ENCODE results near the gene NCKAP1.
"Not testable (repeated sequence)": the region's sequence is repeated elsewhere in the genome, so short reads cannot be mapped to it uniquely, and the experiment has no call there.

NCKAP1 gene

DNA sequence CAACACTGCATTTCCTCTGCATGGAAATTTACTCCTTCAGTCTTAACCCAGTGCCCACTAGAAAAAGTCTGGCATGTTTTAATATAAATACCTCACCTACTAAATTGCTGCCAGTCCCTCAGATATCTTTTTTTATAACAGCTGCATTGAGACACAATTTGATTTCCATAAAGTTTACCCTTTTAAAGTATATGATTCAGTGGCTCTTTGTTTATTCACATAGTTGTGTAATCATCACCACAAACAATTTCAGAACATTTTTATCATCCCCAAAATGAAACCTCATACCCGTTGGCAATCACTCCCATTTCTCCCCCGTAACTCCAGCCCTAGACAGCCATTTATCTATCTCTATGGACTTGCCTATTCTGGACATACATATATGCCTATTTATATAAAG, 154.8 kb downstream of the NCKAP1 start:
- no peak for DNase-seq (ENCODE audit: low read depth, low spot score)

DNA sequence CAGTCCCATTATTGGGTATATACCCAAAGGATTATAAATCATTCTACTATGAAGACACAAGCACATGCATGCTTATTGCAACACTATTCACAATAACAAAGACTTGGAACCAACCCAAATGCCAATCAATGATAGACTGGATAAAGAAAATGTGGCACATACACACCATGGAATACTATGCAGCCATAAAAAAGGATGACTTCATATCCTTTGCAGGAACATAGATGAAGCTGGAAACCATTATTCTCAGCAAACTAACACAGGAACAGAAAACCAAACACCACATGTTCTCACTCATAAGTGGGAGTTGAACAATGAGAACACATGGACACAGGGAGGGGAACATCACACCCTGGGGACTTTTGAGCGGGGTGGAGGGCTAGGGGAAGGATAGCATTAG, 158.2 kb downstream of the NCKAP1 start:
- not testable (repeated sequence) for DNase-seq (ENCODE audit: low read depth, low spot score)

DNA sequence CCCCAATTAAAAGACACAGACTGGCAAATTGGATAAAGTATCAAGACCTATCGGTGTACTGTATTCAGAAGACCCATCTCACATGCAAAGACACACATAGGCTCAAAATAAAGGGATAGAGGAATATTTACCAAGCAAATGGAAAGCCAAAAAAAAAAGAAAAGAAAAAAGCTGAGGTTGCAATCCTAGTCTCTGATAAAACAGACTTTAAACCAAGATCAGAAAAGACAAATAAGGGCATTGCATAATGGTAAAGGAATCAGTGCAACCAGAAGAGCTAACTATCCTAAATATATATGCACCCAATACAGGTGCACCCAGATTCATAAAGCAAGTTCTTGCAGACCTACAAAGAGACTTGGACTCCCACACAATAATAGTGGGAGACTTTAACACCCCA, 161.6 kb downstream of the NCKAP1 start:
- DNase-seq (ENCODE audit: low read depth, low spot score) = not testable (repeated sequence)

DNA sequence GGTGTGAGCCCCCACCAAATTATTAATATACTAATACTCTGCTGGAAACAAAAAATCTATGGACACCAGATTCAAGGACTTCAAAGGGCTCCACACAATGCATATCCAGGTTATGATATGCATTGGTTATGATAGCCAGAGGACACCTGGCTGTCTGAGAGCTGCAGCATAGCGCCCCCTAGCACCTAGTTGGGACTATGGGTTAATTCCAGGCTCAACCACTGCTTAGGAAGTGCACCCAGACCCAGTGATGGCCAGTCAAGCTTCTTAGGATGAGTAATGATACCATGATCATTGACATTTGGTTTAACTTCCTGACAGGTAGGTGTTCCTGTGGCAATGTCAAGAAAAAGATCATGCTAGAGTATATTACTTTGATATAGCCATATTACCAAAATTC, 168.0 kb downstream of the NCKAP1 start:
- DNase-seq (ENCODE audit: low read depth, low spot score) = peak; percentile 71

DNA sequence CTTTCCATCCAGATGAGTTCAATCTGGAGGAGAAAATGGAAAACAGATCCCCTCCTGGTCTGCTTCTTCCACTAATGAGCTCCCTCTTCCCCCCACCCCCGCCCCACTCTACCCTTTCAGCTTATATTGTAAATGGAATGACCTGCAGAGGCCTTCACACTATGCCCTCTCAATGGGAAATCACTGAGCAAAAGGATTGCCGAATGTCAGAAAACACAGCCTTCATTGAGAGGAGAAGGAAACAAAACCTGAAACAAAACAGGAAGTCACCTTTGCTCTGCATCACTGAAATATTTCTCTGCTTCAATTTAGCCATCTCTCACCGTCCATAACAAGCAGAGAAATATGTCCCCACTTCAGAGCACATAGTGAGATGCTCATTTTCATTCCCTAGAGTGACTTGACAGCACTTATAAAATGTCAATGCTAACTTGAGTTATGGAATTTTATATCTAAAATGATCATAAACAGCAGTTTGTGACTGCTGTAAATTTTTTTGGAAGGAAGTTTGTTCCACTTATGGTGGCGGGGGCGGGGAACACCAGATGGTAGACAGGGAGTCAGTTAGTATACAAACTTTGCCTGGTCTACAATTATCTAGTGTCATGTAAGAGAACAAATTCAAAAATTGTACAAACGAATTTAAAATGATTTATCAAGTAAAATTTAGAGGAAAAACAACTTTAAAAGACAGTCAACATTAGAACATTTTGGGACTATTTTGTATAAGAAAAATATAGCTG, 170.0 kb downstream of the NCKAP1 start:
- DNase-seq (ENCODE audit: low read depth, low spot score) = peak; percentile 4

DNA sequence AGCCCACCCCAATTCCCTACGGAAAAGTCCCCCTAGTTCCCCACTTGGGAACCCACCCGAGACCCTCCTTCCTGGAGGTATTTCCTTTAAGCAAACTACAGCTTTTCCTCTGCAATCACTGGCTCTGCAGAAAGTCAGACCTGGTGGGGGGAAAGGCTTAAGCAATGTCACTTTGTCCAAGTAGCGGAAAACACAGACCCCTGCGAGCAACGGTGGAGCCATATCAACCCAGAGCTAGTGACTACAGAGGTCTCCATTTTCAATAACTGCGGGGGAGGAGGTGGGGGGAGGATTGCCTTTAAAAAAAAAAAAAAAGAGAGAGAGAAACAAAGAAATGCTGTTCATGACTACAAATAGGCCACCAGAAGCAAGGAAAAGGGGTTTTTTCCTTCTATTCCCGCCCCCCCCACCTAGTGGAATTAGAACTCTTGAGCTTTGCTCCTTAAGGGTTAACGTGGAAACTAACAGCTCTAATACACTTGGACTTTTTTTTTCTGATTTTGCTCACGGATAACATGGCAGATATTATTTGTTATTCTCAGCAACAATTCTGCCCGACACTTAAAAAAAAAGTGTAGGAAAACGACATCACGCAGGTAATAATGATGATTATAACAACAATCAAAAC, 170.7 kb downstream of the NCKAP1 start:
- peak; percentile 13 for DNase-seq (ENCODE audit: low read depth, low spot score)

DNA sequence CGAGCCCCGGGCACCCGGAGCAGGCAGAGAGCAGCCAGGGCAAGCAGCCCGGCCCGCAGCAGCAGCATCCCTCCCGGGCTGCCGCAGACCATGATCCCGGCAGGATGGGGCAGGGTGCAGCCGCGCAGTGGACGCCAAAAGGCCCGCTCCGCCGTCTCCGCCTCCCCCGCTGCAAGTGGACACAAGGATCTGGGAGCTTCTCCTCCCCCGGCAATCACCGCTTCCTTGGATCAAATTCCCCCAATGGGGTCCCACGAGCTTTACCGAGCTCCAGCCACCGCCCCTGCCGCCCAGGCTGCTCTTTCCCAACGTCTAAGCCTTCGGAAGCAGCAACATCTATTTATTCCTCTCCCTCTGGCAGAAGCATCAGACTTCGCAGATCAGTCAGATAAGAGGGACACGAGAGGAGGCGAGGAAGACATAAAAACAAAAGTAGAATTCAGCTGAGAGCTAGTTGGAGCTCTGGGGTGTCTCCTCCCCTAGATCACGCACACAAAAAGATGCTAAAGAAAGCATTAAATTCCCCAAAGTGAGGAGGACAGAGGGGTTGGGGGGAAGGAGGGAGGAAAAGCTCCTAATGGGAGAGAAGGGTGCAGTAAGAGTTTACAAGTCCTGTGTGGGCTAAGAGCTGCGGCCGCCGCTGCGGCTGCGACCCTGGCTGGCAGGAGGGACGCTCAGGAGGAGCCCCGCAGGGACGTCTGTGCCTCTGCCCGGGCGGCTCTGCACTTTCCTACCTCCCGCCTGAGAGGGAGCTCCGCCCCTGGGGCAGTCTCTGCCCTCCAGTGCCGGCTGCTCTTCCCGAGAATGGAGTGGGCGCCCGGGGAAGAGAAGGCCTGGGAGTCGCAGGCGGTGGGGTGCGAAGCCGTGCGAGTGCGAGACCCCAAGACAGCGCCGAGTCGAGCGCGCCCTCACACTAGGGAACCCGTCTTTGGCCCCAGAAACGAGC, 171.5 kb downstream of the NCKAP1 start, which contains the start of gene FRZB:
Gene FRZB (minus strand): TSS at position 177 of the 946 bp plus-strand sequence. CDS start 85 bp downstream, at position 92.
- DNase-seq (ENCODE audit: low read depth, low spot score) = peak; percentile 67

DNA sequence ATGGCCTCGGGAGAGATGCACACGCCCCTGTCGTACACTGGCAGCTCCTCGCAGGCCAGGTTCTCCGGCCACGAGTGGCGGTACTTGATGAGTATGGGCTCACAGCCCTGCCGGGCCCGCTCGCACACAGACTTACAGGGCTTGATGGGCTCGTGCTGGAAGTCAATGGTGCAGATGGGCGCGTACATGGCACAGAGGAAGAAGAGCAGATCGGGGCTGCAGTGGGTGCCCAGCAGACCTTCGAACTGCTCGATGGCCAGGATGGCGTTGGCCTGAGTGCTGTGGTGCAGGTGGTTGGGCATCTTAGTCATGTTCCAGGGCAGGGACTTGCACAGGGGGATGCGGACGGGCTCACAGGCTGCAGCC, 172.2 kb downstream of the NCKAP1 start:
- no peak for DNase-seq (ENCODE audit: low read depth, low spot score)

DNA sequence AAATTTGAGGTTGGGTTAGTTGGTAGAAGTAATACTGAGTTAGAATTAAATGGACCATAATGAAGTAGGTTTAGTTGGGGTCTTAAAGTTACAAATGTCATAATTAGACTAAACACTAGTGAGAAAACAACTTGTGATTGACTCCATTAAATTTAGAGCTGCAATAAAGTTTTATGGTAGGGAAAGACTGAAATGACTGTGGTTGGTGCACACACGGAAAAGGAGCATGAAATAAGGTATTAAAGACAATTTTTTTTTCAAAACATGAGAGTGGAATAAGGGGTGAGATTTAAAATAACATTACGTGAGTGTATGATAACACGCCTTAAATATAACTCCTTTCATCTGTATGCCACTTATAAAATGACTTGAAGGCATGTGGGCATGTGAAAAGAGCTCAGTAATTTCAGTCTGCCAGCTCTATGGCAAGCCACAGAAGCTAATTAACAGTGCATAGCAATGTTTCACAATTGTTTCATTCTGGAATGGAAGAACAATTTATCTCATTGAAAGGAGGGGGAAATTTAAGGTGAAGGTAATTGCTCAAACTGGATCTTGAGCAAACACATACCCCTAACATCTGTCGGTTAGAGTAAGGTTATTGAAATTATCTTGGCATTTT, 173.2 kb downstream of the NCKAP1 start:
- DNase-seq (ENCODE audit: low read depth, low spot score) = no peak

DNA sequence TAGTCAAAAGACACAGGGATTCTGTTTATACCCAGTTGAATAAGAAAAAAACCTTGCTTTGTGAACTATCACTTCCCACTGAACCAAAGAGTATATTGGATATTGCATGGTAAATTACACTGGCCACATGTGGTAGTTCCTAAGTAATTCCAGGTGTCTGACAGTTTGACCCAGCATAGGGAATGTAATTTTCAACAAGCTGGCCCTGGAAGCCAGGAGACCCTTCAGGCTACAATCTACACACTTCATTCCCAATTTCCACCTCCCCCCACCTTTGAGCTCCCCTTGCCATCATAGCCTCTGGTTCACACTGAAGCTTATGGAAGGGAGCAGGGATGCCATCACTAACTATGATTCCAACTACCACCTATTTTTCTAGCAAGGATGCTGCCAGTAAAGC, 174.6 kb downstream of the NCKAP1 start:
- DNase-seq (ENCODE audit: low read depth, low spot score) = no peak

DNA sequence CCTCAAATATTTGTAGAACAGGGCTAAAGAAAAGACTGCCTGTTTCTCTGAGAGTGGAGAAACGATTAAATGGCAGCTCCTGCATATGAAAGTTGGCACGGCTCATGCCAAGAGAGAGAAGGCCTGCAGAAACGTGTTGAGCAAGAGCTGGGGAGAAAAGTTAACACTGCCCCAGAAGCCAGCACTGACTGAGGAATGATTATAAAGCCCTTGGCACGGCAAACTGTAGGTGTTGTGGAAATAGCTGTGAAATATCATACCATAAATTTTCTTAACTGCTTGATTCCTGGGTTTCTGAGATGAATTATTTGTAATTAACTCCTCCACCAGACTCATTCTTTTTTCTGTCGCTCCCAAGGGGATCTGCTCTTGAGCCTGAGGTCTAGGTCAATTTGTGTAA, 176.2 kb downstream of the NCKAP1 start:
- no peak for DNase-seq (ENCODE audit: low read depth, low spot score)

DNA sequence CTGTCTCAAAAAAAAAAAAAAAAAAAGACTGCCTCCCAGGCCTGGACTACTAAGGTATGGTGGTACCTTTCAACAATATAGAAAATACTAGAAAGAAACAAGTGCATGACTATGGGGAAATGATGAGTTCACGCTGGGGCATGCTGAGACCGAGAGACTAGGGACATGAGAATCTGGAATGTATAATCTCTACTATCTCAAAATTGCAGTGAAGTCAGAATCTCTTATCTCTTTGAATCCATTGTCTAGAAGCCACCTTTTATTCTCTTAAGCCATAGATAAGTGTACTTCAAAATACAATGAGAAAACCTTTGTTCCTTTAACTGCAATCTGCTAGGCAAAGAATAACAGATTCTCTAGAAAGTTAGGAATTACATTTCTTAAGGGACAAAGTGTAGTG, 177.4 kb downstream of the NCKAP1 start:
- DNase-seq (ENCODE audit: low read depth, low spot score) = no peak
